GM19099 (cell line): ENCODE results near the gene ZNF81.

ENCODE experiments used
- POLR2A ChIP-seq: IDR thresholded peaks from 3 replicates; pipeline ENCODE4 v1.6.1; 2011; ENCODE audit warnings: low read depth; ENCODE audit not compliant: insufficient read length; ENCODE audit errors: extremely low read depth

The ZNF81 gene

GRCh38 chrX:47885501-47885900, 48.8 kb downstream of the ZNF81 start:
- TF ChIP-seq POLR2A, result no peak

DNA sequence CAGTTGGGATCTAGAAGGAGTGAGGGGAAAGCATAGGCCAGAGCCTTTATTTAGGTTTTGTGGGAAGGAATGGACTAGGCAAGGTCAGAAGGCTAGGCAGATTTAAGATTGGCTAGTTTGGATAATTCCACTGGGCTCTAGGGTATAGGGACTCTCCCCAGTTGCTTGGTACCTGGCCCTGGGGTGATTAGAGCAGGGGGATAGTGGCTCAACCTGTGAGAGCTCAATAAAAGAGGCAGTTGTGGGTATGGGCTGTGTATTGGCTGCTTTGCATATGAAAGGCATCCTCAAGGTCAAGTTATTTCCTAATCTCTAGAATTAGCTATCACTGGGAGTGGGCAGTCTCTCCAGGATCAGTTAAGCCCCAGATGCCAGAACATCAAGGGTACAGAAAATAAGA, 61.3 kb downstream of the ZNF81 start:
- TF ChIP-seq POLR2A, result no peak

DNA sequence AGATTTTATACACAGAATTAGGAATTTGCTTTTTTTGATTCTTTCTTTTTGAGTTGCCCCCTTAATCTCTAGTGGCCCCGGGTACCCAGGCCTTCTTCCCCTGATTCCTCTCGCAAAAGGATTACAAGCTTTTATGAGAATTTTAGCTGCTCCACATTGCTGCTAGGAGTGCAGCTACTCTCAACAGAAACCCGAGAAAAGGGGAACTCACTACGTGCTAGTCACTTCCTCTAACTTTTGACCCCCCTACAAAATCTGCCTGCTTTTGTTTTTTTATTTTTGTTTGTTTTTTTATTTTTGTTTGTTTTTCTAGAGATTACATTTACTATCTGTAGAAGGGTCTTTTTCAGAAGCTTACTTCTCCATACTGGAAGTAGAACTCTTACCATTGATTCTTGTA, 64.1 kb downstream of the ZNF81 start:
- no peak for TF ChIP-seq POLR2A

DNA sequence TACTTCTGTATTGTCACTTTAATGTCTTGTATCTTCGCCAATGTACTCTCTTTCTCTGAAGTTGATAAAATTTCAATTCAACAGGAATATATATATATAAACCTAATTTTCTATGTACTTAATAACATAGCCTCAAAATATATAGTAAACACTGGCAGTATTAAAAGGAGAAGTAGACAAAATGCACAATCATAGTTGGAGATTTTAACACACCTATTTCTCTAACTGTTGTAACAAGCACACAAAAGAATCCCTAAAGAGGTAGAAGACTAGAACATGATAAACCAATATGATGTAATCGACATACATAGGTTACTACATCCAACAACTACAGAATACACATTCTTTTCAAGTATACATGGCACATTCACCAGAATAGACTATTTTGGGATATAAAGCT, 65.5 kb downstream of the ZNF81 start:
- TF ChIP-seq POLR2A, result no peak

DNA sequence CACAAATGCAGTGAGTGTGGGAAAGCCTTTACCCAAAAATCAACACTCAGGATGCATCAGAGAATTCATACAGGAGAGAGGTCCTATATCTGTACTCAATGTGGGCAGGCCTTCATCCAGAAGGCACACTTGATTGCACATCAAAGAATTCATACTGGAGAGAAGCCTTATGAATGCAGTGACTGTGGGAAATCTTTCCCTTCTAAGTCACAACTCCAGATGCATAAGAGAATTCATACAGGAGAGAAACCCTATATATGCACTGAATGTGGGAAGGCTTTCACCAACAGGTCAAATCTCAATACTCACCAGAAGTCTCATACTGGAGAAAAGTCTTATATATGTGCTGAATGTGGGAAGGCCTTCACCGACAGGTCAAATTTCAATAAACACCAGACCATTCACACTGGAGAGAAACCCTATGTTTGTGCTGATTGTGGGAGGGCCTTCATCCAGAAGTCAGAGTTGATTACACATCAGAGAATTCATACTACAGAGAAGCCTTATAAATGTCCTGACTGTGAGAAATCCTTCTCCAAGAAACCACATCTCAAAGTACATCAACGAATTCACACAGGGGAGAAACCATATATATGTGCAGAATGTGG, 79.3 kb downstream of the ZNF81 start:
- TF ChIP-seq POLR2A, result no peak

- no peak for TF ChIP-seq POLR2A
Observed at GRCh38 chrX:47918274-47918673, 81.6 kb downstream of the ZNF81 start.

DNA sequence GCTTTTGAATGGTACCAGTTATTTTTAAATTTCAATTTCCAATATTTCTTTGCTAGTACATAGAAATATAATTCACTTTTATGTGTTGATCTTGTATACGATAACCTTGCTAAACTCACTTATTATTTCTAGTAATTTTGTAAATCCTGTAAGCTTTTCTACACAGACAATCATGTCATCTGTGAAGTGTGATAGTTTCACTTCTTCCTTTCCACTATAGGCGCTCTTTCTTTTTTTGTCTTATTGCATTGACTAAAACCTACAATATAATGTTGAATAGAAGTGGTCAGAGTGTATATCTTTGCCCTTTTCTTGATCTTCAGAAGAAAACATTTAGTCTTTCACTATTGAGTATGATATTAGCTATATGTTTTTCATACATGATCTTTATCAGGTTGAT, 90.5 kb downstream of the ZNF81 start:
- no peak for TF ChIP-seq POLR2A

GRCh38 chrX:47933946-47934345, 97.2 kb downstream of the ZNF81 start:
- TF ChIP-seq POLR2A, result no peak

- TF ChIP-seq POLR2A, result no peak
Observed at GRCh38 chrX:47936224-47936939, 99.7 kb downstream of the ZNF81 start.

GRCh38 chrX:47936940-47937317, 100.2 kb downstream of the ZNF81 start:
- no peak for TF ChIP-seq POLR2A

GRCh38 chrX:47940448-47940847, 103.7 kb downstream of the ZNF81 start:
- no peak for TF ChIP-seq POLR2A

DNA sequence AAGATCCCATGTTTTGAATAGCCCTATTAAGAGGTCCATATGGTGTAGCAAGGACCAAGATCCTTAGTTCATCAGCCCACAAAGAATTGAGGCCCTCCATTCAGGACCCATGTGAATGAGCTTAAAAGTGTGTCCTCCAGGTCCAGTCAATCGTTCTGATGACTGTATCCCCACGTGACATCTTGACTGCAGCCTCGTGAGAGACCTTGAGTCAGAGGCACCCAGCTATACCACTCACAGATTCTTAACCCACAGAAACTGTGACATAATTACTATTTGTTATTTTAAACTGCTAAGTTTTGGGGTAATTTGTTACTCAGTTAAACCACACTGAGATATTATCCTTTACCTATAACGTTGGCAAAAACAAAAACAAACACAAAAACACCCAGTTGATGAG, 104.7 kb downstream of the ZNF81 start:
- TF ChIP-seq POLR2A, result no peak

- TF ChIP-seq POLR2A, result no peak
Observed at GRCh38 chrX:47956016-47956415, 119.3 kb downstream of the ZNF81 start.

DNA sequence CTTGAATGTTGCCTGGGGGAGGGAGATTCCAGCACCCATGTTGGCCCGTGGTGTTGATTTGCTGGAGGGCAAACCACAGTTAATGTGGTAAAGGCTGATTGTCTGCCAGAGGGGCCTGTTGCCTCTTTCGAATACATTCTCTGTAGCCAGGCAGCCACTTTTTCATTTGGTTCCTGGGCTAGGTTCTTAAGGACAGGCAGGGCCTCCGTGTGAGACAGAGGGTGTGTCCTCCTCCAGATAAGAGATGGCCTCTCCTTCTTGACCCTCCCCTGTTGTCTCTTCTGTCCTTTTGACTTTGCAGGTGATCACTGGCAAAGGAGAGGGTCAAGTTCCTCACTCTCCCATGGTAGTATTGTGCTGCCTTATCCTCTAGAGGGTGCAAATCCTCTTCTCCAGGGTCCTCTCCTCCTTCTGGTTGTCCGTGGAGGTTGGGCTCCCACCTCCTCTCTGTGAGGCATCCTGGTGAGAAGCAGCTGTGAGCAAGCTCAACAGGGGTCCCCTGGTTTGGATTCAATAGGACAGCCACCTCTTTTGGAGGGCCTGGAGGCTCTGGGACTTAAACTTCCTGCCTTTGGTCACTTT, 122.2 kb downstream of the ZNF81 start:
- TF ChIP-seq POLR2A, result no peak

- TF ChIP-seq POLR2A, result no peak
Observed at GRCh38 chrX:47960406-47960805, 123.7 kb downstream of the ZNF81 start.
